GM12878 (cell line): ENCODE results near the gene ATP6V0E2. TPM values are rescaled to one million over a fixed set of nuclear protein-coding genes. Genes with fewer than 3 reads are reported as not detected.

Experiments used
- ATAC-seq: fragments of 200-7000 bp; cut with Tn5 transposase; 3 replicates; pipeline ENCODE4 v1.9.1; 2020; ENCODE audit warnings: mild to moderate bottlenecking, moderate library complexity
- BruUV-seq: library from RNA; stranded (reverse); fragments of 400-500 nt; replicated peaks from 2 replicates; lab custom pipeline; 2021; lab: Mats Ljungman, UMichigan
- CTCF ChIA-PET: fragments of 300-600 bp; sonication (Branson Sonifier 250); formaldehyde crosslinking; extraction: SDS; loops from one replicate; lab custom pipeline; 2021; ENCODE audit warnings: inconsistent platforms; lab: Yijun Ruan, JAX
- POLR2A ChIA-PET: fragments of 350-600 bp; formaldehyde crosslinking; extraction: SDS; loops from one replicate; lab custom pipeline; 2021; ENCODE audit warnings: inconsistent platforms; lab: Charles Lee
- RAD21 ChIA-PET: fragments of 300-600 bp; sonication (Branson Sonifier 250); formaldehyde crosslinking; loops from one replicate; lab custom pipeline; 2023; ENCODE audit warnings: antibody characterized with exemption; ENCODE audit not compliant: unreplicated experiment; lab: Charles Lee
- SMC1A ChIA-PET: fragments of 300-600 bp; sonication (Branson Sonifier 250); formaldehyde crosslinking; loops from one replicate; lab custom pipeline; 2023; ENCODE audit not compliant: unreplicated experiment, uncharacterized antibody; lab: Charles Lee
- DNase-seq: peaks from one replicate; pipeline ENCODE4 v3.0.0-alpha.2; 2011; ENCODE audit warnings: low read depth, low spot score
- FAIRE-seq: peaks from 3 replicates; lab custom pipeline; 2011; peaks lifted over from hg19 to GRCh38; lab: Jason Lieb, UNC
- H2AFZ ChIP-seq: 2 replicates; pipeline ENCODE4 v1.6.0; 2011; ENCODE audit warnings: low read depth, low read length, control low read depth; ENCODE audit not compliant: control insufficient read depth
- H3K27ac ChIP-seq: 2 replicates; pipeline ENCODE4 v1.5.1; 2011; ENCODE audit warnings: control low read depth; ENCODE audit not compliant: control insufficient read depth, insufficient read depth
- H3K27me3 ChIP-seq, 2 experiments: replicated peaks in 1 of 2; 2 replicates each; pipeline versions ENCODE4 v1.6.0 to v1.6.1; 2011; ENCODE audit warnings: low read length in 1 of 2; ENCODE audit not compliant: control insufficient read depth in 2 of 2, insufficient read depth in 2 of 2
- H3K36me3 ChIP-seq, 2 experiments: 2 replicates each; pipeline ENCODE4 v1.5.1; 2011; ENCODE audit warnings: low read length in 1 of 2; ENCODE audit not compliant: control insufficient read depth in 2 of 2, insufficient read depth in 2 of 2
- H3K4me1 ChIP-seq: 2 replicates; pipeline ENCODE4 v1.6.1; 2011; ENCODE audit warnings: mild to moderate bottlenecking, low read length, moderate library complexity, mixed read lengths; ENCODE audit not compliant: control insufficient read depth, insufficient read depth
- H3K4me2 ChIP-seq: 2 replicates; pipeline ENCODE4 v1.6.0; 2011; ENCODE audit warnings: control low read depth; ENCODE audit not compliant: control insufficient read depth, insufficient read depth
- H3K4me3 ChIP-seq: fragments of 200-600 bp; sonication (generic); 2 replicates; pipeline ENCODE4 v1.5.1; 2016
- H3K79me2 ChIP-seq: 2 replicates; pipeline ENCODE4 v1.6.0; 2011; ENCODE audit warnings: low read length; ENCODE audit not compliant: control insufficient read depth, insufficient read depth
- H3K9ac ChIP-seq: 2 replicates; pipeline ENCODE4 v1.8.0; 2011; ENCODE audit warnings: low read length, control low read depth, mixed read lengths; ENCODE audit not compliant: control insufficient read depth, insufficient read depth
- H3K9me3 ChIP-seq: replicated peaks from 3 replicates; pipeline ENCODE4 v1.5.1; 2011; ENCODE audit warnings: mild to moderate bottlenecking, low read length; ENCODE audit not compliant: control insufficient read depth, insufficient read depth
- H4K20me1 ChIP-seq: 2 replicates; pipeline ENCODE4 v1.6.0; 2011; ENCODE audit not compliant: control insufficient read depth, insufficient read depth
- BACH1 ChIP-seq: fragments of 450-650 bp; IDR thresholded peaks from 2 replicates; pipeline ENCODE4 v1.6.1; 2017; ENCODE audit warnings: mild to moderate bottlenecking, borderline replicate concordance
- EZH2 ChIP-seq: IDR thresholded peaks from 2 replicates; pipeline ENCODE4 v1.6.1; 2012; ENCODE audit warnings: low read depth, mild to moderate bottlenecking, control low read depth, inconsistent platforms, low read length, borderline replicate concordance; ENCODE audit not compliant: control insufficient read depth
- FOXK2 ChIP-seq: fragments of 450-650 bp; IDR thresholded peaks from 2 replicates; pipeline ENCODE4 v1.6.1; 2017; ENCODE audit warnings: mild to moderate bottlenecking, moderate library complexity
- MAX ChIP-seq: IDR thresholded peaks from 2 replicates; pipeline ENCODE4 v1.6.1; 2012; ENCODE audit warnings: low read depth, low read length, improper control_type of control experiment
- REST ChIP-seq: IDR thresholded peaks from 2 replicates; pipeline ENCODE4 v1.6.1; 2012; ENCODE audit warnings: mild to moderate bottlenecking, low read depth, low read length
- RUNX3 ChIP-seq: IDR thresholded peaks from 2 replicates; pipeline ENCODE4 v1.6.1; 2012; ENCODE audit warnings: low read length, inconsistent platforms
- SMAD5 ChIP-seq: IDR thresholded peaks from 2 replicates; pipeline ENCODE4 v1.6.1; 2016; ENCODE audit warnings: antibody characterized with exemption, low read depth
- TAF1 ChIP-seq: IDR thresholded peaks from 2 replicates; pipeline ENCODE4 v1.6.1; 2011; ENCODE audit warnings: mild to moderate bottlenecking, low read depth, low read length, borderline replicate concordance
- WRNIP1 ChIP-seq: IDR thresholded peaks from 2 replicates; pipeline ENCODE4 v1.6.1; 2011; ENCODE audit warnings: low read depth, low read length, improper control_type of control experiment, borderline replicate concordance
- ZBTB4 ChIP-seq: fragments of 450-650 bp; formaldehyde crosslinking; IDR thresholded peaks from 2 replicates; pipeline ENCODE4 v1.4.0; 2022; ENCODE audit warnings: mild to moderate bottlenecking, moderate library complexity
- ZNF24 ChIP-seq: fragments of 450-650 bp; IDR thresholded peaks from 2 replicates; pipeline ENCODE4 v1.6.1; 2017; ENCODE audit warnings: antibody characterized with exemption, mild to moderate bottlenecking
- ZNF687 ChIP-seq: fragments of 450-650 bp; IDR thresholded peaks from 2 replicates; pipeline ENCODE4 v1.6.1; 2017; ENCODE audit warnings: mild to moderate bottlenecking, moderate library complexity
- WGBS: methylation state at CpG from one replicate; pipeline ENCODE4 v1.1.6; 2016; ENCODE audit warnings: low lambda C conversion rate; ENCODE audit not compliant: insufficient replicate concordance, insufficient coverage; ENCODE audit errors: missing lambda C conversion rate; 5-methylcytosine and 5-hydroxymethylcytosine counted together
- in situ Hi-C: fragments of 300-500 bp; cut with MboI; formaldehyde crosslinking; loops from 9 replicates; pipeline ENCODE4 v1.14.3; 2018; ENCODE audit warnings: mixed read lengths
- intact Hi-C: fragments of 100-400 bp; cut with micrococcal nuclease; formaldehyde crosslinking; loops from one replicate; pipeline ENCODE4 v1.14.2; 2022; ENCODE audit not compliant: unreplicated experiment
- polyA plus RNA-seq, 11 experiments: library from polyadenylated mRNA; depleted of rRNA in 4 of 11; unstranded in 6 of 11; stranded (reverse) in 5 of 11; fragments of >200 nt; fragmentation: Nextera tagmentation in 4 of 11; fragmentation: Illumina TruSeq in 1 of 11; extraction: Ambion mirVana in 4 of 11; extraction: Trizol in 1 of 11; gene quantifications; 1 replicate in 1 of 11; 2 replicates in 10 of 11; pipeline versions ENCODE4 v1.2.1 to v1.2.3, GENCODE V29; 2011 to 2016; ENCODE audit warnings: inconsistent platforms in 2 of 11, missing spikeins in 2 of 11, low read depth in 1 of 11
- total RNA-seq, 4 experiments: library from RNA; depleted of rRNA in 3 of 4; stranded (reverse); fragments of >200 nt in 3 of 4; fragmentation: Illumina TruSeq in 1 of 4; extraction: Trizol in 1 of 4; gene quantifications; 2 replicates each; pipeline versions ENCODE4 v1.2.1 to v1.2.3, GENCODE V29; 2013 to 2021

Gene ATP6V0E2
- total and polyA plus RNA-seq, 10 of the 15 experiments (the other 5 are each of a cell fraction or from before 2014, with no cell fraction given), result 1.5 to 54.7 (median 27.6) TPM

- Histone ChIP-seq H3K4me1 (no peaks in the 10 kb centered on the region), H3K27me3 (no peaks in the 10 kb centered on the region), H3K9ac (no peak overlapping the region), H3K36me3 (no peaks in the 10 kb centered on the region), H3K79me2 (no peaks in the 10 kb centered on the region), H3K27ac (no peak overlapping the region), H4K20me1 (no peaks in the 10 kb centered on the region), H3K4me2 (no peak overlapping the region), H2AFZ (no peak overlapping the region), H3K9me3 (no peaks in the 10 kb centered on the region), H3K4me3 (no peak overlapping the region)
- in situ Hi-C loops (no loop called here), intact Hi-C loops (no loop called here)
- ChIA-PET RAD21 (no interaction called here), POLR2A (no interaction called here), CTCF (no interaction called here), SMC1A (no interaction called here)
- no peak for ATAC-seq
- DNase-seq, result no peak
- BruUV-seq, result no TSS peak
- FAIRE-seq, result no peak
- 73% methylated on average over 4 of the region's 4 CpGs for WGBS
- no peak for TF ChIP-seq ZNF687
- no peak for TF ChIP-seq ZNF24
- TF ChIP-seq FOXK2, result no peak
- TF ChIP-seq BACH1, result no peak
- no peak for TF ChIP-seq RUNX3
- TF ChIP-seq REST, result no peak
- no peak for TF ChIP-seq WRNIP1
- TF ChIP-seq TAF1, result no peak
- no peak for TF ChIP-seq EZH2
- no peak for TF ChIP-seq SMAD5
- TF ChIP-seq ZBTB4 (CRISPR knock-in tag), result no peak
- TF ChIP-seq MAX, result no peak
These were observed 13.9 kb upstream of the ATP6V0E2 start for GRCh38 chr7:149859876-149860275.
